GM18520 (cell line): ENCODE measurements around the gene GRPEL1.
"Not testable (repeated sequence)": the region's sequence is repeated elsewhere in the genome, so short reads cannot be mapped to it uniquely, and the experiment has no call there.

Experiments used
- ATAC-seq: cut with Tn5 transposase; IDR thresholded peaks from one replicate; pipeline ENCODE4 v1.9.1; 2021; ENCODE audit not compliant: unreplicated experiment

Gene GRPEL1

GRCh38 chr4:7067452-7068278 is at the start of gene GRPEL1:
Gene GRPEL1, minus strand, starts transcription at chr4:7068064. Its CDS starts 32 bp downstream, at chr4:7068032.
- peak; percentile 93 for ATAC-seq

- no peak for ATAC-seq
These were observed 48.8 kb upstream of the GRPEL1 start for GRCh38 chr4:7116705-7117104.

- ATAC-seq = no peak
These were observed 47.9 kb upstream of the GRPEL1 start for GRCh38 chr4:7115557-7116340.

- ATAC-seq = no peak
These were observed 44.8 kb upstream of the GRPEL1 start for GRCh38 chr4:7112656-7113055.

GRCh38 chr4:7111441-7111840 is 43.6 kb upstream of the GRPEL1 start:
- no peak for ATAC-seq

GRCh38 chr4:7110546-7110945 is 42.7 kb upstream of the GRPEL1 start:
- ATAC-seq = no peak

GRCh38 chr4:7109169-7109568 is 41.3 kb upstream of the GRPEL1 start:
- no peak for ATAC-seq

- no peak for ATAC-seq
These were observed 40.8 kb upstream of the GRPEL1 start for GRCh38 chr4:7108660-7109059.

- no peak for ATAC-seq
These were observed 40.3 kb upstream of the GRPEL1 start for GRCh38 chr4:7108046-7108625.

GRCh38 chr4:7107166-7107905 is 39.5 kb upstream of the GRPEL1 start:
- ATAC-seq = no peak

- ATAC-seq = no peak
These were observed 37.4 kb upstream of the GRPEL1 start for GRCh38 chr4:7105276-7105675.

- no peak for ATAC-seq
These were observed 36.6 kb upstream of the GRPEL1 start for GRCh38 chr4:7104366-7105031.

GRCh38 chr4:7103607-7104365 is 35.9 kb upstream of the GRPEL1 start:
- no peak for ATAC-seq

- ATAC-seq = no peak
These were observed 35.3 kb upstream of the GRPEL1 start for GRCh38 chr4:7103031-7103606.

- not testable (repeated sequence) for ATAC-seq
These were observed 34.6 kb upstream of the GRPEL1 start for GRCh38 chr4:7102516-7102909.

- ATAC-seq = peak; percentile 63
These were observed 34.0 kb upstream of the GRPEL1 start for GRCh38 chr4:7101692-7102515.

GRCh38 chr4:7096236-7096635 is 28.4 kb upstream of the GRPEL1 start:
- no peak for ATAC-seq

- ATAC-seq = no peak
These were observed 27.8 kb upstream of the GRPEL1 start for GRCh38 chr4:7095611-7096155.
